ENCODE measurements around the gene LRRC8B. TPM values are rescaled to one million over a fixed set of nuclear protein-coding genes. Genes with fewer than 3 reads are reported as not detected.
"Not testable (repeated sequence)": the region's sequence is repeated elsewhere in the genome, so short reads cannot be mapped to it uniquely, and the experiment has no call there.

Gene LRRC8B
- total and polyA plus RNA-seq, 9 of the 15 experiments (the other 6 are each of a cell fraction or from before 2014, with no cell fraction given), result 4.3 to 43.7 (median 14.4) TPM

DNA sequence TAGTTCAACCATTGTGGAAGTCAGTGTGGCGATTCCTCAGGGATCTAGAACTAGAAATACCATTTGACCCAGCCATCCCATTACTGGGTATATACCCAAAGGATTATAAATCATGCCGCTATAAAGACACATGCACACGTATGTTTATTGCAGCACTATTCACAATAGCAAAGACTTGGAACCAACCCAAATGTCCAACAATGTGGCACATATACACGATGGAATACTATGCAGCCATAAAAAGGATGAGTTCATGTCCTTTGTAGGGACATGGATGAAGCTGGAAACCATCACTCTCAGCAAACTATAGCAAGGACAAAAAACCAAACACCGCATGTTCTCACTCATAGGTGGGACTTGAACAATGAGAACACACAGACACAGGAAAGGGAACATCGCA, 2.7 kb upstream of the LRRC8B start:
- H4K20me1 ChIP-seq (replicated peaks; ENCODE audit: control insufficient read depth, insufficient read depth, low read length); BruUV-seq (replicated peaks); H3K27me3 ChIP-seq (ENCODE audit: control insufficient read depth in 2 of 2, insufficient read depth in 2 of 2, low read length in 2 of 2); CTCF ChIA-PET (ENCODE audit: low intra/inter-chr PET ratio); H3K27ac ChIP-seq (ENCODE audit: extremely low read depth, low read depth, low read length); ATAC-seq; DNase-seq (ENCODE audit: extremely low read depth in 1 of 4, low spot score in 3 of 4); H3K9me3 ChIP-seq (replicated peaks; ENCODE audit: control insufficient read depth, insufficient read depth, low read depth, low read length); FAIRE-seq; H3K9me1 ChIP-seq (ENCODE audit: control insufficient read depth, insufficient read depth, low read length); H3K36me3 ChIP-seq (ENCODE audit: control insufficient read depth, insufficient read depth, low read length); H3K4me3 ChIP-seq; POLR2A ChIA-PET; in situ Hi-C loops (cut with MboI); H3K4me2 ChIP-seq (ENCODE audit: insufficient read depth, low read length); H2AFZ ChIP-seq (ENCODE audit: low read depth, low read length); H3K9ac ChIP-seq (ENCODE audit: insufficient read depth in 1 of 2, low read depth in 2 of 2, low read length in 2 of 2): not testable (repeated sequence)
- Histone ChIP-seq H3K79me2 (ENCODE audit: control insufficient read depth, insufficient read depth, low read length) (peaks cover 31% of the 10 kb centered on the region), H3K4me1 (replicated peaks in 1 of 2; ENCODE audit: control insufficient read depth in 2 of 2, insufficient read depth in 2 of 2, low read length in 2 of 2) (peaks cover 12 to 17% of the 10 kb centered on the region in 2 experiments)
- TF ChIP-seq ZNF146 (CRISPR knock-in tag; IDR thresholded peaks at IDR 0.05; ENCODE audit: unreplicated experiment) (peak; percentile 86), BCOR (IDR thresholded peaks at IDR 0.05) (peak; percentile 75), KDM1A (IDR thresholded peaks at IDR 0.05) (peak in 1 of 2 experiments; percentile 52; a peak in 1 of 4 replicates), SMARCA5 (IDR thresholded peaks at IDR 0.05) (peak; percentile 59; the same call in 1 of the 2 replicates)
- intact Hi-C loops (cut with micrococcal nuclease), result loop anchor here (10.0 kb wide), 1 partner anchor 473 kb away; the partner anchor contains the start of gene ZNF326
- 50% methylated on average over 1 of the region's 6 CpGs for WGBS (ENCODE audit: insufficient coverage, low coverage, missing lambda C conversion rate)

DNA sequence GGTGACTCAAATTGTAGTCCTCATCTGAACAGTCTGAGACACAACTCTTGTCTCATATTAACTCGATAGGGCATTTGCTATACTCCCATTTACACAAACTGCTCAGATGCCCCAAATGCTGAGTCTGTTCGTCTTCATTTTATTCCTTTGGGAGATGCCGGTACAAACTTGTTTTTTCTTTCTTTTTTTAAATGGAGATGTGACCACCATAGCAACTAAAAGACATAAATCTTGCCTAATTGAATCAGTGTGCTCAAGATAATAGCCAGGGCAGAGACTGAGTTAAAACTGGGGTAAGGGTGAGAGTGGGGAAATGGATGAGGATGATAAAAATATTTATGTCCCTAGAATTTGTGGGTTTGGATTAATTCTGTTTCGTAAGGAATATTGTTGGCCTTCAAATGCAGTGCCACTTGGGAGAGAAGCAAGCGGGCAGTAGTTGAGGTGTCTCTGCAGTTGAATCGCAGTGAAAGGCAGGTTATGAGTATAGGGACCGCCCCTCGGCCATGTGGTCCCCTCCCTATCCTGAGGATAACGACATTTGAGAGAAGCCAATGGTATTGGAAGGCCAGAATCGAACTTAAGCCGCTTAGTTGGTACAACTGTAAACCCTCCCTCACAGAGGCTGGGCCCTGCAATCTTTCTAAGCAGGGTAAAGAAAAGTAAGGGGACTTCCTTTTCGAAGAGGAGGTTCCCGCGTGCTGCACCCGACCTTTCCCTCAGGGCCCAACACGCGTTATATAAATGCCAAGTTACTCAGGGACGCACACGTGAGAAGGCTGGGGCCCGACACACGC, 859 bp upstream of the LRRC8B start:
- peak; percentile 78 for FAIRE-seq
- TSS peak; percentile 86 for BruUV-seq (replicated peaks)
- in situ Hi-C loops (cut with MboI), result no loop called here
- Histone ChIP-seq H2AFZ (ENCODE audit: low read depth, low read length) (peak overlapping the region; percentile 87), H3K4me3 (peak overlapping the region; percentile 94), H3K9ac (ENCODE audit: insufficient read depth in 1 of 2, low read depth in 2 of 2, low read length in 2 of 2) (peak overlapping the region; percentile 93 to 100), H3K79me2 (ENCODE audit: control insufficient read depth, insufficient read depth, low read length) (peaks cover 49% of the 10 kb centered on the region), H4K20me1 (replicated peaks; ENCODE audit: control insufficient read depth, insufficient read depth, low read length) (no peaks in the 10 kb centered on the region), H3K9me1 (ENCODE audit: control insufficient read depth, insufficient read depth, low read length) (no peaks in the 10 kb centered on the region), H3K36me3 (ENCODE audit: control insufficient read depth, insufficient read depth, low read length) (peaks cover 21% of the 10 kb centered on the region), H3K4me2 (ENCODE audit: insufficient read depth, low read length) (peak overlapping the region; percentile 99), H3K27ac (ENCODE audit: extremely low read depth, low read depth, low read length) (peak overlapping the region; percentile 98), H3K9me3 (replicated peaks; ENCODE audit: control insufficient read depth, insufficient read depth, low read depth, low read length) (no peaks in the 10 kb centered on the region; the same call in 1 of the 2 replicates), H3K27me3 (ENCODE audit: control insufficient read depth in 2 of 2, insufficient read depth in 2 of 2, low read length in 2 of 2) (no peaks in the 10 kb centered on the region), H3K4me1 (replicated peaks in 1 of 2; ENCODE audit: control insufficient read depth in 2 of 2, insufficient read depth in 2 of 2, low read length in 2 of 2) (peaks cover 17 to 28% of the 10 kb centered on the region in 2 experiments)
- POLR2A ChIA-PET, result interaction anchor here (0.6 to 1.0 kb wide), 3 partner anchors 16 to 262 kb away, joined by 3 to 4 read pairs (median 3); no protein-coding TSS in a partner anchor
- intact Hi-C loops (cut with micrococcal nuclease), result loop anchor here (2.0 to 10.0 kb wide), 4 partner anchors 21 to 471 kb away; partner anchors contain the start of gene ZNF326
- ATAC-seq, result peak; percentile 69
- CTCF ChIA-PET (ENCODE audit: low intra/inter-chr PET ratio), result interaction anchor here (0.6 to 1.5 kb wide), 2 partner anchors 41 to 46 kb away, joined by 3 read pairs; no protein-coding TSS in a partner anchor
- WGBS (ENCODE audit: insufficient coverage, low coverage, missing lambda C conversion rate), result 4% methylated on average over 19 of the region's 21 CpGs
- DNase-seq (ENCODE audit: extremely low read depth in 1 of 4, low spot score in 3 of 4), result peak; percentile 33 to 85 (median 57)
- TF ChIP-seq, protein P1, sequence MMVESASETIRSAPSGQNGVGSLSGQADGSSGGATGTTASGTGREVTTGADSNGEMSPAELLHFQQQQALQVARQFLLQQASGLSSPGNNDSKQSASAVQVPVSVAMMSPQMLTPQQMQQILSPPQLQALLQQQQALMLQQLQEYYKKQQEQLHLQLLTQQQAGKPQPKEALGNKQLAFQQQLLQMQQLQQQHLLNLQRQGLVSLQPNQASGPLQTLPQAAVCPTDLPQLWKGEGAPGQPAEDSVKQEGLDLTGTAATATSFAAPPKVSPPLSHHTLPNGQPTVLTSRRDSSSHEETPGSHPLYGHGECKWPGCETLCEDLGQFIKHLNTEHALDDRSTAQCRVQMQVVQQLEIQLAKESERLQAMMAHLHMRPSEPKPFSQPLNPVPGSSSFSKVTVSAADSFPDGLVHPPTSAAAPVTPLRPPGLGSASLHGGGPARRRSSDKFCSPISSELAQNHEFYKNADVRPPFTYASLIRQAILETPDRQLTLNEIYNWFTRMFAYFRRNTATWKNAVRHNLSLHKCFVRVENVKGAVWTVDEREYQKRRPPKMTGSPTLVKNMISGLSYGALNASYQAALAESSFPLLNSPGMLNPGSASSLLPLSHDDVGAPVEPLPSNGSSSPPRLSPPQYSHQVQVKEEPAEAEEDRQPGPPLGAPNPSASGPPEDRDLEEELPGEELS (CRISPR knock-in tag; IDR thresholded peaks at IDR 0.05; ENCODE audit: borderline replicate concordance), result peak; percentile 100
- TF ChIP-seq MAFG (tag; conservative IDR thresholded peaks at IDR 0.05), result no peak
- TF ChIP-seq, protein P2, sequence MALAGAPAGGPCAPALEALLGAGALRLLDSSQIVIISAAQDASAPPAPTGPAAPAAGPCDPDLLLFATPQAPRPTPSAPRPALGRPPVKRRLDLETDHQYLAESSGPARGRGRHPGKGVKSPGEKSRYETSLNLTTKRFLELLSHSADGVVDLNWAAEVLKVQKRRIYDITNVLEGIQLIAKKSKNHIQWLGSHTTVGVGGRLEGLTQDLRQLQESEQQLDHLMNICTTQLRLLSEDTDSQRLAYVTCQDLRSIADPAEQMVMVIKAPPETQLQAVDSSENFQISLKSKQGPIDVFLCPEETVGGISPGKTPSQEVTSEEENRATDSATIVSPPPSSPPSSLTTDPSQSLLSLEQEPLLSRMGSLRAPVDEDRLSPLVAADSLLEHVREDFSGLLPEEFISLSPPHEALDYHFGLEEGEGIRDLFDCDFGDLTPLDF (CRISPR knock-in tag; IDR thresholded peaks at IDR 0.05), result peak; percentile 99
- no peak for TF ChIP-seq BRD9 (IDR thresholded peaks at IDR 0.05; ENCODE audit: low read depth, partially characterized antibody)
- TF ChIP-seq HDAC2 (IDR thresholded peaks at IDR 0.05), result 0 out of 2 replicates have a peak, but pooled peaks have one; percentile 43
